ENCODE data around the gene COA7.
"Not testable (repeated sequence)": the region's sequence is repeated elsewhere in the genome, so short reads cannot be mapped to it uniquely, and the experiment has no call there.

Gene COA7

DNA sequence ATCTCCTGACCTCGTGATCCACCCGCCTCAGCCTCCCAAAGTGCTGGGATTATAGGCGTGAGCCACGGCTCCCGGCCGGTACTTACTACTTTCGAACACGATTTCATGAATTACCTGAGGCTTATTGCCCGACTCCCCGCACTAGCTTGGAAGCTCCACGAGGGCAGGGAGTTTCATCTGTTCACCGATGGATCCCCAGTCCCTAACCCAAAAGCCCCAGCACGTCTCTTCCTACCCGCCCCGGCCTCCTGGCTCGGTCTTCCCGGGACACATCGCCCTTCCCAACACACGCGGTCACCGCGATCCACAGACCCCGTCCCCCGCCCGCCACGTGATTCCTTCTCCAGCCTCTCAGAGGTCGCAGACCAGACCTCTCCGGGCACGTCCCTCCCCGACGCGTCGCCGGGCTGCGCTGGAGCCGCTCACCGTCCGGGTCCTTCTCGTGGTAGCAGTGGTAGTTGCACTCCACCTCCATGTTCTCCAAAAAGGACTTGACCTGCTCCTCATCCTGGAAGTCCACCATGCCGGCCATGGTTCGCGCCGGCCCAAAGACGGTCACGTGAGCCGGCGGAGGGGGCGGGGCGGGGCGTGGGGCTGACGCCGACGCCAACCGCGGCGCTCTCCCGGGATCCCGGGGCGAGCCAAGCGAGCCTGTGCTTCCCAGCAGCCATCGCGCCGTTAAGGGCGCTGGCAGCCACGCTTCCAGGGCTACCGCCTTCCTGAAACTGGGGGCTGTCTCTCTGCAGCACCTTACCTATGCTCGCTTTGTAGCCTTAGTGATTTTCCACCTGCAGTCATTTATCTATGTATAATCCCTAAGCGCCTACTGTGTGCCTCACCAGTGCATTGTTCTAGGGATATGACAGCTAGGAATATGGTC, at the start of gene COA7:
Gene COA7 (minus strand): TSS at position 553 of the 880 bp plus-strand sequence. CDS start 21 bp downstream, at position 532.
- Mint-ChIP-seq H3K27me3 (no peaks in the 10 kb centered on the region), H3K36me3 (peaks cover 2% of the 10 kb centered on the region), H3K9me3 (no peaks in the 10 kb centered on the region), H3K4me3 (peak within 1 kb of the TSS; percentile 92), H3K4me1 (peaks cover 30% of the 10 kb centered on the region), H3K27ac (peak within 1 kb of the TSS; percentile 84)

- Mint-ChIP-seq H3K4me3 (no peak overlapping the region), H3K9me3 (no peaks in the 10 kb centered on the region), H3K36me3 (no peaks in the 10 kb centered on the region), H3K27me3 (no peaks in the 10 kb centered on the region), H3K4me1 (peaks cover 35% of the 10 kb centered on the region), H3K27ac (no peak overlapping the region)
Measured at GRCh38 chr1:52747450-52747849, 49.3 kb upstream of the COA7 start.

- Mint-ChIP-seq H3K4me3 (no peak overlapping the region), H3K36me3 (peaks cover 4% of the 10 kb centered on the region), H3K4me1 (peaks cover 34% of the 10 kb centered on the region), H3K9me3 (no peaks in the 10 kb centered on the region), H3K27me3 (no peaks in the 10 kb centered on the region), H3K27ac (no peak overlapping the region)
Measured at GRCh38 chr1:52746189-52746588, 48.0 kb upstream of the COA7 start.

GRCh38 chr1:52741259-52741658, 43.1 kb upstream of the COA7 start:
- no peak overlapping the region for H3K4me3 Mint-ChIP-seq
- no peak overlapping the region for H3K27ac Mint-ChIP-seq

DNA sequence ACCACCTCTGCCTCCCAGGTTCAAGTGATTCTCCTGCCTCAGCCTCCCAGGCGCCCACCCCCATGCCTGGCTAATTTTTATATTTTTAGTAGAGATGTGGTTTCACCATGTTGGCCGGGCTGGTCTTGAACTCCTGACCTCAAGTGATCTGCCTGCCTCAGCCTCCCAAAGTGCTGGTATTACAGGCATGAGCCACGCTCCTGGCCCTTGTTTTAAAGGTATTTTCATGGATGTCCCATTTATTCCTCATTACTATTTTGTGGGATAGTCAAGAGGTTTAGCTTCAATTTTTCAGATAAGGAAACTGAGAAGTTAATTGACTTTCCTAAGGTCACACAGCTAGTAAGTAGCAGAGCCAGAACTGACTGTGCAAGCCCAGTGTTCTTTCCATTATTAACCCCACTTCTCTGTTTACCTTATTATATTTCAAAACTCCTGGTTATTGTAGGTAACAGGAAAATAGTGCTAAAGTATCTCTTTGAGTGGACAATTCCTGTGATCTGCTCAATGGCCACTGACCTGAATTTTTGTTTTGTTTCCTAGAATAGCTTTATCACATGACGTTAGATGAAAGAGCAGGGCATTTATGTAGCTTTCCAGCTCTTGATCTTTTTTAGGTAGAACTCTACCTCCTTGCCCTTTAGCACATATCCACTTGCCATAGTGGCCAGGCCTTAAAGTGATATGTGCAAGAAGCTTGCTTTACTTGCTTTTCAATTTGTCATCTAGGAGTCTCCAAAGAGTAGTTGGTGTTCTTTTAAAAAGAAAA, 41.7 kb upstream of the COA7 start:
- no peaks in the 10 kb centered on the region for H3K9me3 Mint-ChIP-seq
- no peak overlapping the region for H3K4me3 Mint-ChIP-seq
- H3K36me3 Mint-ChIP-seq, result peaks cover 6% of the 10 kb centered on the region
- peaks cover 47% of the 10 kb centered on the region for H3K4me1 Mint-ChIP-seq
- no peak overlapping the region for H3K27ac Mint-ChIP-seq
- H3K27me3 Mint-ChIP-seq, result no peaks in the 10 kb centered on the region

More at GRCh38 chr1:52741259-52741658, 43.1 kb upstream of the COA7 start:
- Mint-ChIP-seq H3K9me3 (no peaks in the 10 kb centered on the region), H3K36me3 (peaks cover 6% of the 10 kb centered on the region), H3K4me1 (peaks cover 48% of the 10 kb centered on the region), H3K27me3 (no peaks in the 10 kb centered on the region)

- Mint-ChIP-seq H3K27me3 (no peaks in the 10 kb centered on the region), H3K4me1 (peaks cover 42% of the 10 kb centered on the region), H3K4me3 (no peak overlapping the region), H3K36me3 (peaks cover 6% of the 10 kb centered on the region), H3K27ac (no peak overlapping the region), H3K9me3 (no peaks in the 10 kb centered on the region)
Measured at GRCh38 chr1:52738893-52739292, 40.7 kb upstream of the COA7 start.

GRCh38 chr1:52738148-52738547, 40.0 kb upstream of the COA7 start:
- Mint-ChIP-seq H3K27me3 (no peaks in the 10 kb centered on the region), H3K27ac (no peak overlapping the region), H3K4me1 (peaks cover 42% of the 10 kb centered on the region), H3K36me3 (peaks cover 6% of the 10 kb centered on the region), H3K4me3 (no peak overlapping the region), H3K9me3 (no peaks in the 10 kb centered on the region)

GRCh38 chr1:52735371-52735770, 37.2 kb upstream of the COA7 start:
- not testable (repeated sequence) for H3K27ac Mint-ChIP-seq, H3K9me3 Mint-ChIP-seq, H3K36me3 Mint-ChIP-seq, H3K4me3 Mint-ChIP-seq, H3K27me3 Mint-ChIP-seq
- H3K4me1 Mint-ChIP-seq, result peaks cover 42% of the 10 kb centered on the region

- Mint-ChIP-seq H3K27ac (no peak overlapping the region), H3K4me3 (no peak overlapping the region), H3K36me3 (peaks cover 2% of the 10 kb centered on the region), H3K27me3 (no peaks in the 10 kb centered on the region), H3K4me1 (peaks cover 40% of the 10 kb centered on the region), H3K9me3 (no peaks in the 10 kb centered on the region)
Measured at GRCh38 chr1:52733368-52733767, 35.2 kb upstream of the COA7 start.

DNA sequence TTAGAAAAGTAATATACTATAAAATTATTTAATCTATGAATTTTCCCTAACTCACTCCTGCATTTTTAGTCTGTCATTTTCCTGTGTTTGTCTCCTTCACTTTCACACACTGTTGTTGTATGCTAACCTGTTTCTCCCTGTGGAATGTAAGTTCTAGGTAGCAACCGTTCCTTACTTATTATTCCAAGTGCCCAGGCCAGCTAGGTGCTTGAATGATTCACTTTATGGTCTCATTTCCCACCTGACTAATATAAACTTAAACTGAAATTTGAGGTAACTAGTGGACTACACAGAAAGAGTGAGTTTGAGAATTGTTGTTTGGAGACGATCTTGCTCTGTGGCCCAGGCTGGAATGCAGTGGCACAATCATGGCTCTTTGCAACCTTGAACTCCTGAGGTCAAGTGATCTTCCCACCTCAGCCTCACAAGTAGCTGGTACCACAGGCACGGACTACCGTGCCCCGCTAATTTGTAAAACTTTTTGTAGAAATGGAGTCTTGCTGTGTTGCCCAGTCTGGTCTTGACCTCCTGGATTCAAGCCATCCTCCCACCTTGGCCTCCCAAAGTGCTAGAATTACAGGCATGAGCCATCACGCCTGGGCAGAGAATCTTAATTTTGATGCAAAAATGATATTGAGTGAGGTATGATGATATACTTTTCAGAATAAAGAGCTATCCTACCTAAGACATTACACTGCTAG, 30.0 kb upstream of the COA7 start:
- H3K4me3 Mint-ChIP-seq, result peak overlapping the region; percentile 90
- H3K27me3 Mint-ChIP-seq, result no peaks in the 10 kb centered on the region
- no peaks in the 10 kb centered on the region for H3K9me3 Mint-ChIP-seq
- peaks cover 2% of the 10 kb centered on the region for H3K36me3 Mint-ChIP-seq
- H3K27ac Mint-ChIP-seq, result peak overlapping the region; percentile 47
- H3K4me1 Mint-ChIP-seq, result peaks cover 52% of the 10 kb centered on the region

DNA sequence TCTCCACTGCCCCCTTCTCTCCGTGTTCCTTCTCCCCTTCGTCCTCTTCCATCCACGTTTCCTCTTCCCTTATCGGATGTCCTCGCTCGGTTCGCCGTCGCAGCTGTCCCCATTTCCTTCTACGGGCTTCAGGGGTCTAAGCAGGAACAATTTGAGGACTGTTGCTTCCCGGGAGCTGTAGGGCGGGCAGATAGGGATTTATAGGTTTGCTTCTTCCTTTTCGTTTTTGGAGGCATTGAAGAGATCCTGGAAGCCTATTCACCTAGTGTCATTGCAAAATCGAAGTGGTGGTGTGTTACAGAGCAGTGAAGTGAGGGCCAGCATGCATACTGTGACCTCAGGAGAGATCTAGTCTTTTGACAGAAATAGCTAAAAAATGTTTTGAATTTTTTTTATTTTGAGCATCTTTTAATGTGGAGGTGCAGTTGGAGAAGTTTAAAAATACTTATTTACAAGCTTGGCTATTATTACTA, 29.0 kb upstream of the COA7 start:
- Mint-ChIP-seq H3K4me1 (peaks cover 52% of the 10 kb centered on the region), H3K36me3 (peaks cover 2% of the 10 kb centered on the region), H3K27ac (peak overlapping the region; percentile 77), H3K9me3 (no peaks in the 10 kb centered on the region), H3K4me3 (peak overlapping the region; percentile 90), H3K27me3 (no peaks in the 10 kb centered on the region)

- Mint-ChIP-seq H3K4me1 (peaks cover 52% of the 10 kb centered on the region), H3K9me3 (no peaks in the 10 kb centered on the region)
Measured at GRCh38 chr1:52726265-52727113, 28.3 kb upstream of the COA7 start, which contains the start of gene ZYG11B. Gene ZYG11B, plus strand, starts transcription at chr1:52726453. Its CDS starts 201 bp downstream, at chr1:52726654.

DNA sequence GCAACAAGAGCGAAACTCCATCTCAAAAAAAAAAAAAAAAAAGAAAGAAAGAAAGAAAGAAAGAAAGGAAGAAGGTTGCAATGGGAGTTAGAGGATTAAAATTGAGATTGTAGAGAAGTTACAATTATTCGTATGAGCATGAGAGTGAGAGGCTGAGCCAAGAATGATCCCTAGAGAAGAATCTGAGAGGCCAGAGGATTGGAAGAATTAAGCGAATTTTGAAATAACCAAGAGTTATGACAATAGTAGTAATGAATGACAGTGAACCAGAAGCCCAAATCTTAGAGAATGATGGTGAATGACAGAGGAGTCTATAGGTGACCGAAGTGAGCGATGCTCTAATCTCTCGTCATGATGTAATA, 27.7 kb upstream of the COA7 start:
- Mint-ChIP-seq H3K27ac (peak overlapping the region; percentile 75), H3K4me1 (peaks cover 48% of the 10 kb centered on the region), H3K9me3 (no peaks in the 10 kb centered on the region), H3K36me3 (peaks cover 2% of the 10 kb centered on the region), H3K4me3 (peak overlapping the region; percentile 81), H3K27me3 (no peaks in the 10 kb centered on the region)

More at GRCh38 chr1:52726265-52727113, 28.3 kb upstream of the COA7 start, which contains the start of gene ZYG11B:
- Mint-ChIP-seq H3K27me3 (no peaks in the 10 kb centered on the region), H3K27ac (peak within 1 kb of the TSS; percentile 77), H3K4me3 (peak within 1 kb of the TSS; percentile 90), H3K36me3 (peaks cover 2% of the 10 kb centered on the region)

- Mint-ChIP-seq H3K4me3 (no peak overlapping the region), H3K27ac (no peak overlapping the region), H3K9me3 (no peaks in the 10 kb centered on the region), H3K27me3 (no peaks in the 10 kb centered on the region), H3K4me1 (peaks cover 33% of the 10 kb centered on the region), H3K36me3 (no peaks in the 10 kb centered on the region)
Measured at GRCh38 chr1:52723260-52723659, 25.1 kb upstream of the COA7 start.

GRCh38 chr1:52715296-52715695, 17.1 kb upstream of the COA7 start:
- not testable (repeated sequence) for H3K4me1 Mint-ChIP-seq, H3K4me3 Mint-ChIP-seq, H3K9me3 Mint-ChIP-seq, H3K27me3 Mint-ChIP-seq, H3K36me3 Mint-ChIP-seq, H3K27ac Mint-ChIP-seq

All from activated naive CD4-positive, alpha-beta T cell treated with anti-CD3 and anti-CD28 coated beads, Interleukin-2, amount 50 U/mL, for 24 hours (primary cell).